ENCODE measurements around the gene EHD2.

Gene EHD2

GRCh38 chr19:47695533-47696262 is 17.5 kb upstream of the EHD2 start:
- no peak for TF ChIP-seq SPI1 (IDR thresholded peaks at IDR 0.05; ENCODE audit: borderline replicate concordance, low read depth)
- TF ChIP-seq GABPA (IDR thresholded peaks at IDR 0.05; ENCODE audit: low read depth): no peak
- Histone ChIP-seq H3K4me3 (replicated peaks; ENCODE audit: insufficient read depth, low read length) (no peak overlapping the region), H3K27ac (replicated peaks) (no peak overlapping the region), H3K27me3 (ENCODE audit: insufficient read depth, poor library complexity, severe bottlenecking) (no peaks in the 10 kb centered on the region)
- DNase-seq (ENCODE audit: low read depth in 1 of 2, low spot score in 1 of 2): no peak

GRCh38 chr19:47696635-47697034 is 16.6 kb upstream of the EHD2 start:
- no peak for DNase-seq (ENCODE audit: low read depth in 1 of 2, low spot score in 1 of 2)
- Histone ChIP-seq H3K27me3 (ENCODE audit: insufficient read depth, poor library complexity, severe bottlenecking) (no peaks in the 10 kb centered on the region), H3K27ac (replicated peaks) (no peak overlapping the region), H3K4me3 (replicated peaks; ENCODE audit: insufficient read depth, low read length) (no peak overlapping the region)
- no peak for TF ChIP-seq SPI1 (IDR thresholded peaks at IDR 0.05; ENCODE audit: borderline replicate concordance, low read depth)
- no peak for TF ChIP-seq REST (IDR thresholded peaks at IDR 0.05; ENCODE audit: insufficient replicate concordance, low read depth)
- no peak for TF ChIP-seq POLR2AphosphoS5 (IDR thresholded peaks at IDR 0.05; ENCODE audit: low read depth)
- no peak for TF ChIP-seq GABPA (IDR thresholded peaks at IDR 0.05; ENCODE audit: low read depth)
- TF ChIP-seq, protein P1, sequence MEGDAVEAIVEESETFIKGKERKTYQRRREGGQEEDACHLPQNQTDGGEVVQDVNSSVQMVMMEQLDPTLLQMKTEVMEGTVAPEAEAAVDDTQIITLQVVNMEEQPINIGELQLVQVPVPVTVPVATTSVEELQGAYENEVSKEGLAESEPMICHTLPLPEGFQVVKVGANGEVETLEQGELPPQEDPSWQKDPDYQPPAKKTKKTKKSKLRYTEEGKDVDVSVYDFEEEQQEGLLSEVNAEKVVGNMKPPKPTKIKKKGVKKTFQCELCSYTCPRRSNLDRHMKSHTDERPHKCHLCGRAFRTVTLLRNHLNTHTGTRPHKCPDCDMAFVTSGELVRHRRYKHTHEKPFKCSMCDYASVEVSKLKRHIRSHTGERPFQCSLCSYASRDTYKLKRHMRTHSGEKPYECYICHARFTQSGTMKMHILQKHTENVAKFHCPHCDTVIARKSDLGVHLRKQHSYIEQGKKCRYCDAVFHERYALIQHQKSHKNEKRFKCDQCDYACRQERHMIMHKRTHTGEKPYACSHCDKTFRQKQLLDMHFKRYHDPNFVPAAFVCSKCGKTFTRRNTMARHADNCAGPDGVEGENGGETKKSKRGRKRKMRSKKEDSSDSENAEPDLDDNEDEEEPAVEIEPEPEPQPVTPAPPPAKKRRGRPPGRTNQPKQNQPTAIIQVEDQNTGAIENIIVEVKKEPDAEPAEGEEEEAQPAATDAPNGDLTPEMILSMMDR (IDR thresholded peaks at IDR 0.05; ENCODE audit: insufficient read depth, low read length): no peak

GRCh38 chr19:47697863-47698609 is 15.2 kb upstream of the EHD2 start:
- H3K27me3 ChIP-seq (ENCODE audit: insufficient read depth, poor library complexity, severe bottlenecking): no peaks in the 10 kb centered on the region

More at GRCh38 chr19:47697863-47698609, 15.2 kb upstream of the EHD2 start:
- TF ChIP-seq REST (IDR thresholded peaks at IDR 0.05; ENCODE audit: insufficient replicate concordance, low read depth): no peak
- no peak for TF ChIP-seq GABPA (IDR thresholded peaks at IDR 0.05; ENCODE audit: low read depth)
- TF ChIP-seq SPI1 (IDR thresholded peaks at IDR 0.05; ENCODE audit: borderline replicate concordance, low read depth): peak; percentile 79; the same call in 1 of the 2 replicates
- TF ChIP-seq POLR2AphosphoS5 (IDR thresholded peaks at IDR 0.05; ENCODE audit: low read depth): no peak
- TF ChIP-seq, protein P1 (IDR thresholded peaks at IDR 0.05; ENCODE audit: insufficient read depth, low read length): peak; percentile 99
- no peak overlapping the region for H3K4me3 ChIP-seq (replicated peaks; ENCODE audit: insufficient read depth, low read length)
- DNase-seq (ENCODE audit: low read depth in 1 of 2, low spot score in 1 of 2): peak; percentile 66 to 76
- no peak overlapping the region for H3K27ac ChIP-seq (replicated peaks)

Measured in HL-60 (cell line).